OCI-M1 (cell line): Measurements from ENCODE around the gene CDY1B.
"Not testable (repeated sequence)": the region's sequence is repeated elsewhere in the genome, so short reads cannot be mapped to it uniquely, and the experiment has no call there.

Source experiments
- DNase-seq: peaks from one replicate; lab custom pipeline; 2025; lab: John Stamatoyannopoulos, UW

The CDY1B gene, protein sequence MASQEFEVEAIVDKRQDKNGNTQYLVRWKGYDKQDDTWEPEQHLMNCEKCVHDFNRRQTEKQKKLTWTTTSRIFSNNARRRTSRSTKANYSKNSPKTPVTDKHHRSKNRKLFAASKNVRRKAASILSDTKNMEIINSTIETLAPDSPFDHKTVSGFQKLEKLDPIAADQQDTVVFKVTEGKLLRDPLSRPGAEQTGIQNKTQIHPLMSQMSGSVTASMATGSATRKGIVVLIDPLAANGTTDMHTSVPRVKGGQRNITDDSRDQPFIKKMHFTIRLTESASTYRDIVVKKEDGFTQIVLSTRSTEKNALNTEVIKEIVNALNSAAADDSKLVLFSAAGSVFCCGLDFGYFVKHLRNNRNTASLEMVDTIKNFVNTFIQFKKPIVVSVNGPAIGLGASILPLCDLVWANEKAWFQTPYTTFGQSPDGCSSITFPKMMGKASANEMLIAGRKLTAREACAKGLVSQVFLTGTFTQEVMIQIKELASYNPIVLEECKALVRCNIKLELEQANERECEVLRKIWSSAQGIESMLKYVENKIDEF

DNA sequence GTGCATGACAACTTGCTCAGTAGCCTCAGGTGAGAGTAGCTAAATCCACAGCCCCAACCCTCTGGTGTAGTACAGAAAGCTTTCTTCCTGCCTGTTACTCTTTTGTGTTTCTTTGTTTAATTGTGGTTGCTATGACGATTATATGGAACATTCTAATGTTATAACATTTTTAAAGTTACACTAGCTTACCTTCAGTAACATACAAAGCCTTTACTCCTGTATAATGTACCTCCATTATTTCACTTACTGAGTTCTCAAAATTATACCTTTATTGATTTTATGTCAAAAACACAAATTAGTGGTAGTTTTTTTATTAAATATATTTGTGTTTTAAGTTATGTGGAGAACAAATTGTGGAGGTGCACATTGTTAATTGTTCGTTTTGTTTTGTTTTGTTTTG is at the start of gene CDY1B:
Gene CDY1B (minus strand): TSS at position 101 of the 400 bp plus-strand sequence. CDS start 331 bp downstream, outside the sequence.
- not testable (repeated sequence) for DNase-seq

DNA sequence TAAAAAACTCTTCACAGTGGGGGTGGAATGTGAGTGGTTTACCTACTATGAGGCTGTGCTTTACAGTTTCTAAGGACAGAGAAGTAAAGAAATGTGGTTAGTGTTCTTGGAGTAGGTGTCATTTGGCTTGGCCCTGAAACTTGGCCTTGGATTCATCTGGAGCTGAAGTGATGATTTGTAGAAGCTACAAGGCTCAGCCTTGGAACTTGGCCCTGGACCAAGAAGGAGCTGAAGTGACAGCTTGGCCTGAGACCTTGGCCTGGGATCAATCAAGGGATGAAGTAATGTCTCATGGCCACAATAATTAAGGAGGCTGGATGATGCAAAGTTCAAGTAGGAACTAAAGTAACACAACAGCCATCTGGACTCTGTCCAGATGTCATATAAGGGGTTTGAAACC is 1.7 kb upstream of the CDY1B start:
- not testable (repeated sequence) for DNase-seq

DNA sequence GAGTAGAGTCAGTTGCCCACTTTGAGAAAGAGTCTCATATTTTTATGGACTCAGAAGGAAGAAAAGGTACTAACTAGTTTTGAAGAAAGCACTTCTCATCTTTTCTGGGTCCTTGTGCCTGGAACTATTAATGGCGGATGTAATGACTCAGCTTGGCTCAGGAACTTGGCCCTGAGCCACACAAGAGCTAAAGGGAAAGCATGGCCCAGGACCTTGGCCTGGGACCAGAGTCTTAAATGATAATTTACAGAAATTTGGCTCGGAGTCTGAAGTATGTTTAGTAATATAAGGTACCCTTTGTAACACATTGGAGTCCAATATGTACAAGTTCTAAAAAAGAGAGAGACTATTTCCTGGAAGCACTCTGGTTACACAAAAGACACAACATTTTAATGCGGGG is 4.6 kb downstream of the CDY1B start:
- not testable (repeated sequence) for DNase-seq

DNA sequence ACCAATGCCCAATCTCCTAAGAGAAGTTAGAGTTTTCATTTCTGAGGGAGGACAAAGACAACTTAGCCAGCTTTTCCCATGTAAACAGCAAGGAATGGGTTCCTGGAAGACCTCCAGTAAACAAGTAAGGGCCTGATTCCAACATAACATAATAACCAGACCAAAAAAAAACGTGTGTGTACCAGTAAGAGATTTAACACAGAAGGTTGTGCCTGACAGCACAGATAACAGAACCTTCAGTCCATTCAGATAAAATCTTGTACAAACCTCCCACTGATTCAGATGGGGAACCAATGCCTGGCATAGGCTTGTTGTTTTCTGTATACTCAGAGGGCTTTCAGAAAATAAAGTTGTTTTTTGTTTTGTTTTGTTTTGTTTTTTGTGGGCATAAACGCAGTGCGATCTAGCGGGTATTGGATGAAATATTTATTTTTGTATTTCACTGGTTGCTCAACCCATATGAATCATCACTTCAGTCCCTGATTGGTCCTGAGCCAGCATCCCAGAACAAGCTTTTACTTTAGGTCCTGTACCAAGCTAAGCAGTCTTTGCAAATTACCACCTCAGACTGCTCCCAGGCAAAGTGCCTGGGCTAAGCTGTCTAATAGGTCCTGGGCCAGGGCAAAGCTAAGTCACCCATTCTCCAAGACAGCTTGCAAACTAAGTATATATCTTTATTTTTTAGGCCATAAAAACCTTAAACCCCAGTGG is 8.7 kb downstream of the CDY1B start:
- DNase-seq, result not testable (repeated sequence)

DNA sequence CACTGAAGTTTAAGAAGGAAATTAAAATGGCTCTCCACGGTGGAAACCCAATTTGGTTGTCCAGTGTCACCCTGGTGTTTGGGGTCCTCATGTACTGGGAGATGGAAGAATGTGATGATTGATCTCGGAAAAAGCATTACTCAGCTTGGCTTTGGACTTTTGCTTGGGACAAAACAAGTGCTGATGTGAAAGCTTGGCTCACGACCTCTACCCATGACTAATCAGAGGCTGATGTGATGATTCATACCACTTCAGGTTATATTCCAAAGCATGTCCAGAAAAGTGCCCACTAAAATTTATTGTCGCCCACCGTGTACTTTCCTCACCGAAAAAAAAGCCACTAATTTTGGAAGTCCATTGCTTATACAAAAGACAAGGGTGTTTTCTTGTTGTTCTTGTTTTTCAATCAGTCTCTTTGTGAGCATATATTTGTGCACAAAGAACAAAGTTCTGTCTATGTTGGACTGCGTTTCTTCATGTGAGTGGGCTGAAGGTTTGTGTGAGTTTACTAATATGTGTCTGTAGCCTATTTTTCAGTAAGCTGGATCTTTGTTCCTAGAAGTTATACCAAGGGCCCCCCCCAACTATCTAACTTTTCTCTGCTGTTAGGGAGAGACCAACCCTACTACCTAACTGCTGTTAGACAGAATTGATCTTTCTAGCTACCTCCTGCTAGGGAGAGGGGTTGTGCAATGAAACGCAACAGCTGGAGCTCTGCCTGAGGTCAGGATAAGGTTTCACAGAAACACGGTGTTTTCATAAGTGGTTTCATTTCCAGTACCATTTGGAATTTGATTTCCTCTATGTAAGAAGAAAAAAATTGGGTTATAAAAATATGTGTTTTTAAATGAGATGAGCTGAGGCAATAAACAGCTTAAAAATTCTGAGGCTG is 21.4 kb downstream of the CDY1B start:
- DNase-seq, result not testable (repeated sequence)
